Mesodermal cell (in vitro differentiated cells): ENCODE data around the gene NEGR1.

ENCODE experiments used
- H3K27ac ChIP-seq: 2 replicates; pipeline ENCODE4 v1.7.0; 2013; ENCODE audit warnings: mild to moderate bottlenecking, low read depth, low read length, moderate library complexity; ENCODE audit not compliant: severe bottlenecking
- H3K36me3 ChIP-seq: 2 replicates; pipeline ENCODE4 v1.7.1; 2013; ENCODE audit warnings: mild to moderate bottlenecking, low read length, moderate library complexity; ENCODE audit not compliant: control insufficient read depth, insufficient read depth
- H3K4me1 ChIP-seq: one replicate; pipeline ENCODE4 v1.7.1; 2013; ENCODE audit warnings: mild to moderate bottlenecking, low read length; ENCODE audit not compliant: insufficient read depth, control insufficient read depth, poor library complexity, severe bottlenecking
- H3K4me3 ChIP-seq: 2 replicates; pipeline ENCODE4 v1.7.0; 2013; ENCODE audit warnings: low read length, control low read depth, mild to moderate bottlenecking; ENCODE audit not compliant: insufficient read depth, poor library complexity, severe bottlenecking; ENCODE audit errors: extremely low read depth
- H3K9me3 ChIP-seq: 2 replicates; pipeline ENCODE4 v1.7.1; 2013; ENCODE audit warnings: mild to moderate bottlenecking, low read length, moderate library complexity; ENCODE audit not compliant: control insufficient read depth
- WGBS, 2 experiments: methylation state at CpG; one replicate each; pipeline ENCODE4 v1.1.5; 2013; ENCODE audit warnings: missing lambda C conversion rate in 2 of 2; ENCODE audit not compliant: insufficient coverage in 2 of 2; 5-methylcytosine and 5-hydroxymethylcytosine counted together

The NEGR1 gene

DNA sequence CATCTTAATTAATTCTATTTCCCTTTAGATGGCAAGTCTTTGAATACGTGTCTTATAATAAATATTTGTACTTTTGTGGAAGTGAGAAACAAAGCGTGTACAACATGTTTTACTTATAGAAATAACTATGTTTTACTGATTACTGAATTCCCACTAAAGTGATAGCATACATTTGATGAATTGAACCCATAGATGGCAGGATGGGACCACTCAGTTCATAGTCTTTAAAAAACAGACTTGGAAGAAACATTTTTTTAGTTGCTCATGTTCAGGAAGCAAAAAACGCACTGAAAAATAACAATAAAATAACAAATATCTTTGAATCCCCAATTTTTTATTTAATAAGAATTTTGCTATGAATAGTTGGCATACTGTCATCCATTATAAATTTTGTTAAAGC lies 694.4 kb downstream of the NEGR1 start:
- no peak overlapping the region for H3K4me3 ChIP-seq
- no peaks in the 10 kb centered on the region for H3K9me3 ChIP-seq
- H3K4me1 ChIP-seq, result no peaks in the 10 kb centered on the region
- no peaks in the 10 kb centered on the region for H3K36me3 ChIP-seq
- no peak overlapping the region for H3K27ac ChIP-seq
- WGBS, 2 experiments, result no CpG with 5 or more reads among the region's 3 CpGs

- Histone ChIP-seq H3K9me3 (no peaks in the 10 kb centered on the region), H3K4me3 (no peak overlapping the region), H3K27ac (no peak overlapping the region), H3K36me3 (no peaks in the 10 kb centered on the region), H3K4me1 (no peaks in the 10 kb centered on the region)
- 100% methylated on average over 1 of the region's 3 CpGs for WGBS, 2 experiments
Measured at GRCh38 chr1:71586030-71586429, 696.3 kb downstream of the NEGR1 start.

DNA sequence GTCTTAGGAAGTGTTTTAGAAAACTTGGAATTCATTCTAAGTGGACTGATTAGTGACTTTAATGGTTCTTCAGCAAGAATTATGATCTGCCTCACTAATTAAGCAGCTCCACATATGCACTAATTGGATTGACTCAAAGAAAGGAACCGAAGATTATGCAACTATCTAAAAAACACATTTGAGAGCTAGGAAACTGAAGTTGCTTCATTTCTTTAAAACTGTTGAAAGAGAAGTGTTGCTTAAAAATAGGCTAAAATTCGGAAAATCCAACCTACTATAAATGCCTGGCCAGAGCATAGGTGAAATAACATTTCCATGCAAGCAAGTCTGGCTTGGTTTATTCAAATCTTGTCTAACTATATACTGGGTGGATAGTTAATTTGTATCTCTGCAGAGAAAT lies 698.6 kb downstream of the NEGR1 start:
- WGBS, 2 experiments, result no CpG with 5 or more reads among the region's 2 CpGs
- no peak overlapping the region for H3K4me3 ChIP-seq
- H3K27ac ChIP-seq, result no peak overlapping the region
- H3K4me1 ChIP-seq, result no peaks in the 10 kb centered on the region
- no peaks in the 10 kb centered on the region for H3K36me3 ChIP-seq
- H3K9me3 ChIP-seq, result no peaks in the 10 kb centered on the region

DNA sequence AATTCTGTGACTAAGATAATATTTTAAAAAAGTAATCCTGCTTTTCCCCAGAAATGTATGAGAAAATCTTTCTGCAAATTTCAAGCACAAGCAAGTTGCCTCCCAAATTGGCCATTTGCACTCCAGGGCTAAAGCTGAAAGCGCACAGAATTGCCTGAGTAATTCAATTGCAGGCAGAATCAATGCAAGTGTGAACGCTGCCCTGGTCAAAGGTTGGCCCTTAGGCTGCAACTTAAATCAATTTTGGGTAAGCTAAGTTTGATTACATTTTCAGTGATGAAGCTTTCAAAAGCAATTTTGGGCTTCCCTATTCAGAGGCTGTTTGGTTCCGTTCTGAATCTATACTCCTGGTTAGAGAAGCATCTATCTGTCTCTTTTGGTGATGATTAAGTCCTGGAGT lies 699.7 kb downstream of the NEGR1 start:
- no peak overlapping the region for H3K27ac ChIP-seq
- H3K36me3 ChIP-seq, result no peaks in the 10 kb centered on the region
- WGBS, 2 experiments, result 93 to 100% methylated on average over 2 to 3 of the region's 3 CpGs
- no peaks in the 10 kb centered on the region for H3K9me3 ChIP-seq
- no peak overlapping the region for H3K4me3 ChIP-seq
- H3K4me1 ChIP-seq, result no peaks in the 10 kb centered on the region

- Histone ChIP-seq H3K27ac (no peak overlapping the region), H3K4me3 (no peak overlapping the region), H3K9me3 (no peaks in the 10 kb centered on the region), H3K36me3 (no peaks in the 10 kb centered on the region), H3K4me1 (no peaks in the 10 kb centered on the region)
- WGBS, 2 experiments, result 100% methylated on average over 1 of the region's 3 CpGs
Measured at GRCh38 chr1:71577451-71578131, 704.7 kb downstream of the NEGR1 start.

GRCh38 chr1:71572038-71572437 lies 710.3 kb downstream of the NEGR1 start:
- Histone ChIP-seq H3K27ac (no peak overlapping the region), H3K4me3 (no peak overlapping the region), H3K36me3 (no peaks in the 10 kb centered on the region), H3K4me1 (no peaks in the 10 kb centered on the region), H3K9me3 (no peaks in the 10 kb centered on the region)
- 89 to 93% methylated on average over 2 of the region's 3 CpGs for WGBS, 2 experiments

DNA sequence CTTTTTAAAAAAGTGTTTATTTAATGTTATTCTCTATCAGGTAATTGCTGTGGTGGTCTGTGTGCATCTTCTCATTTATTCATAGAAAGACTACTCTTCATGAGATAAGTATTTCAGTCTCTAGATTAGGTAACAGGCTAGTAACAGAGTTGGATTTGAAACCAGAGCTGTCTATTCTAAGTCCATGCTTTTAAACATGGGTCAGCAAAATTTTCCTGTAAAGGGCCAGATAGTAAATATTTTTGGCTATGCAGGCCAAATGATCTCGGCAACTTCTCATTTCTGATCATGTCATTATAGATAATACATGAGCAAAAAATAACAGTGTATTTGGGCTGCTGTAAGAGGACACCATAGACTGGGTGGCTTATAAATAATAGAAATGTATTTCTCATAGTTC lies 715.9 kb downstream of the NEGR1 start:
- Histone ChIP-seq H3K27ac (no peak overlapping the region), H3K9me3 (no peaks in the 10 kb centered on the region), H3K36me3 (no peaks in the 10 kb centered on the region), H3K4me1 (no peaks in the 10 kb centered on the region), H3K4me3 (no peak overlapping the region)
- no CpG with 5 or more reads among the region's 1 CpG for WGBS, 2 experiments

GRCh38 chr1:71565831-71566230 lies 716.5 kb downstream of the NEGR1 start:
- Histone ChIP-seq H3K27ac (no peak overlapping the region), H3K9me3 (no peaks in the 10 kb centered on the region), H3K4me1 (no peaks in the 10 kb centered on the region), H3K4me3 (no peak overlapping the region), H3K36me3 (no peaks in the 10 kb centered on the region)
- 83% methylated on average over 1 of the region's 3 CpGs; no CpG with 5 or more reads in 1 of the 2 experiments for WGBS, 2 experiments

DNA sequence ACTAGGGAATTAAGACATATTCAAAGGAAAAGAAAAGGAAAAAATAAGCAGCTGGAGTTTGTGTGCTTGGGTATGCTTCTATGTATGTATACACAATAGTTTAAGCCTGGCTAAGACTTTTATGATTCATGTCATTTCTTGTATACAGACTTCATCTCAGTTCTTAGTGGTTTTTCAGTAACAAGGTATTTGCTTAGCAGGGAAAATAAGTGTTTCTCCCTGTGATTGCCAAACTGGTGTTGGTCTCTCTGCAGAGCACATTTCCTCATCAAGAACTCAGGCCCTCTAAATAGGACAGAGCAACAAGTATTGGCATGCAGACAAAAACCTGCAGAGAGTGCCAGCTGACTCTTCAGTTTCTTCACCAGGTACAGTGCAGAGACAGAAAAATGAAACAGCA lies 717.1 kb downstream of the NEGR1 start:
- Histone ChIP-seq H3K4me3 (no peak overlapping the region), H3K9me3 (no peaks in the 10 kb centered on the region), H3K36me3 (no peaks in the 10 kb centered on the region), H3K4me1 (no peaks in the 10 kb centered on the region), H3K27ac (no peak overlapping the region)

DNA sequence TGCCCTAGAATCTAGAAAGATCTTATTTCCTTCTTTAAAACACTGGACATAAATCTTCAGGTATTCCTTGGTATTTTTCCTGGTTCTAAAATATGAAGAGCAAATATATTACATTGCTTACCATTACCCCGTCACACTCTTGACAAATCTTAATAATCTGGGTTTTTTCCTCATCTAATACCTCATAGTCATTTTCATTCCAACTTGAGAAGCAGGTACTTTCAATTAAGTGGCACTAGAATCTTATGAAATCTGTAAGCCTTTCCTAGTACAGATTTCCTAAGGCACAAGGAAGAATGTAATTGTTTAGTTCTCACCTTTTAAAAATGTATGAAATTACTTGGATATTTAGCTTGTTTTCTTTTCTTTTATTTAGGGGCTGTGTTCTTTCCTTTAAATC lies 720.0 kb downstream of the NEGR1 start:
- WGBS, 2 experiments, result 29% methylated on average over 1 of the region's 1 CpG; no CpG with 5 or more reads in 1 of the 2 experiments
- no peak overlapping the region for H3K4me3 ChIP-seq

DNA sequence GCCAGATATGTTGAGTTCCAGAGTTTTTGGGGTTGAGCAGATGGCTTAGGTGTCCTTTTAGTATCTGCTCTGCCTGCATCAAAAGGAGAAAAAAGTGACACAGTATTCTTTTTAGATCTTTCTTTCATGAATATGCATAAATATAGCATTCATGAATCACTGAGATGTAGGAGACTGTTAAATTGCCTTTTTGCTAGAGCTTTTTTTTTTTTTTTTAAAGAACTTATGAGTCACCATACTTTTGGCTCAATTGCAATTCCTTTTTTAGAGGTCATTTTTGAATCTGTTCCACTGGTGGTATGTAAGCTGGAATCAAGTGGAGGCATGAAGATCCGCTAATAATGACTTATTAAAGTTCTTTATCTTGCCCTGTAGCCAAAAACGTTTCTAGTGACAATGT lies 720.6 kb downstream of the NEGR1 start:
- H3K4me1 ChIP-seq, result no peaks in the 10 kb centered on the region
- no peak overlapping the region for H3K4me3 ChIP-seq
- 83% methylated on average over 1 of the region's 2 CpGs; no CpG with 5 or more reads in 1 of the 2 experiments for WGBS, 2 experiments
- no peak overlapping the region for H3K27ac ChIP-seq
- H3K36me3 ChIP-seq, result no peaks in the 10 kb centered on the region
- no peaks in the 10 kb centered on the region for H3K9me3 ChIP-seq

More for the DNA sequence above, 720.0 kb downstream of the NEGR1 start:
- Histone ChIP-seq H3K9me3 (no peaks in the 10 kb centered on the region), H3K27ac (no peak overlapping the region), H3K36me3 (no peaks in the 10 kb centered on the region), H3K4me1 (no peaks in the 10 kb centered on the region)
